Activated CD4-positive, alpha-beta T cell treated with anti-CD3 and anti-CD28 coated beads for 36 hours (primary cell): ENCODE results near the gene F10. TPM values are rescaled to one million over a fixed set of nuclear protein-coding genes. Genes with fewer than 3 reads are reported as not detected.

Experiments
- ATAC-seq: fragments of 200-7000 bp; cut with Tn5 transposase; one replicate; pipeline ENCODE4 v1.10.0; 2021; ENCODE audit warnings: mild to moderate bottlenecking, moderate library complexity
- CTCF ChIA-PET: fragments of 350-600 bp; sonication (Branson Sonifier 250); formaldehyde crosslinking; loops from one replicate; lab custom pipeline; 2021; ENCODE audit warnings: antibody characterized with exemption; lab: Charles Lee
- POLR2A ChIA-PET: fragments of 350-600 bp; sonication (Branson Sonifier 250); formaldehyde crosslinking; loops from one replicate; lab custom pipeline; 2021; ENCODE audit warnings: antibody characterized with exemption, inconsistent platforms; lab: Charles Lee
- DNase-seq: peaks from one replicate; pipeline ENCODE4 v3.0.0-alpha.2; 2020
- H3K27ac Mint-ChIP-seq: one replicate; pipeline ENCODE4 v1.8.0; 2021; ENCODE audit warnings: mixed read lengths
- H3K27me3 Mint-ChIP-seq: one replicate; pipeline ENCODE4 v1.8.0; 2021; ENCODE audit warnings: mixed read lengths
- H3K36me3 Mint-ChIP-seq: one replicate; pipeline ENCODE4 v1.8.0; 2021; ENCODE audit warnings: low read depth, mixed read lengths
- H3K4me1 Mint-ChIP-seq: one replicate; pipeline ENCODE4 v1.8.0; 2021; ENCODE audit warnings: mixed read lengths
- H3K4me3 Mint-ChIP-seq: one replicate; pipeline ENCODE4 v1.8.0; 2021; ENCODE audit warnings: mild to moderate bottlenecking, moderate library complexity, mixed read lengths
- H3K9me3 Mint-ChIP-seq: one replicate; pipeline ENCODE4 v1.8.0; 2021; ENCODE audit warnings: low read depth, mixed read lengths
- intact Hi-C, 2 experiments: fragments of 100-400 bp; cut with DNase I in 1 of 2; cut with micrococcal nuclease in 1 of 2; formaldehyde crosslinking; loops; one replicate each; pipeline versions ENCODE4 v1.14.2 to v1.15.1; 2022 to 2024; cut with DNase I, micrococcal nuclease
- total RNA-seq, 2 experiments: library from RNA; stranded (reverse); gene quantifications; one replicate each; pipeline ENCODE4 v1.2.3, GENCODE V29; 2021

F10 gene
- total RNA-seq, 2 experiments from 2014 or later: not detected

- H3K9me3 Mint-ChIP-seq: no peaks in the 10 kb centered on the region
- no peaks in the 10 kb centered on the region for H3K27me3 Mint-ChIP-seq
- no peak for DNase-seq
- no peaks in the 10 kb centered on the region for H3K36me3 Mint-ChIP-seq
- H3K4me3 Mint-ChIP-seq: no peak overlapping the region
- ChIA-PET CTCF (no interaction called here), POLR2A (no interaction called here)
- H3K27ac Mint-ChIP-seq: no peak overlapping the region
- H3K4me1 Mint-ChIP-seq: no peaks in the 10 kb centered on the region
- no peak for ATAC-seq
- intact Hi-C loops: no loop called here
These were observed 33.9 kb upstream of the F10 start for GRCh38 chr13:113088691-113089020.

DNA sequence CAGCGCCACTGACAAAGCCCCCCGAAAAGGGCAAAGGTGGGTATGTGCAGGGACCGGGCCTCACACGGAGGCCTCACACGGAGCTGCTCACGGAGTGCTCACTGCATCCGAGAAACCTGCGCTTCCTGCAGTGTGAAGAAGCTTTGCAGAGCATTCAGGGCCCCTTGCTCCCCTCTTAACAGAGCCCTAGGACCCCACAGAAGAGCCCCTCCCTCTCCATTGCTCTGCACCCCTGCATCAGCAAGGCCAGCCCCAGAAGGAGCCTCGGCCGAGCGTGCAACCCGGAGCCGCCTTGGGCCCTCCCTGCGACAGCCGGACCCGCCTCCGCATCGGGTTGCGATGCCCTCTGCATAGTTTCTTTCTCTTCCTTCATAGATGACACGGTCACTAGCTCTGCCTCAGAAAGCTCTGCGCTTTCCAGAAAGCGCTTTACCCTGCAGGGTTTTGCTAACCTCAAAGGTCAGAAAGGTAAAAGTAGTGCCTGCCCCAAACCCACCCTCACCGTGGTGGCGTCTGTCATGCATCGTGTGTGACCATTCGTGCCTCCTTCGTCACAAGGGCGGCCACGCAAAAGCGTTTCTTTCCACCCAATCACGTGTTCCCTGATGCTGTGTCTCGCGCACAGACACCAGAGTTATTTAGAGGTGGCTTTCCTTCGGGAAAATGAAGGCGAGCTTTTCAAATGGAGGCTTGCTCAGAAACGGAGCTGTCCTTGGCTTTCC lies 32.7 kb upstream of the F10 start:
- Mint-ChIP-seq H3K27ac (no peak overlapping the region), H3K36me3 (no peaks in the 10 kb centered on the region), H3K4me3 (no peak overlapping the region), H3K9me3 (no peaks in the 10 kb centered on the region), H3K27me3 (no peaks in the 10 kb centered on the region), H3K4me1 (no peaks in the 10 kb centered on the region)
- ChIA-PET POLR2A (interaction anchor here (0.6 kb wide), 1 partner anchor 14 kb away, joined by 3 read pairs; no protein-coding TSS in a partner anchor), CTCF (interaction anchor here (0.6 kb wide), 2 partner anchors 926 to 982 kb away, joined by 3 read pairs; no protein-coding TSS in a partner anchor)
- ATAC-seq (no peak), DNase-seq (no peak)
- intact Hi-C loops: no loop called here

- CTCF ChIA-PET: no interaction called here
- DNase-seq (no peak), ATAC-seq (no peak)
- POLR2A ChIA-PET: no interaction called here
- Mint-ChIP-seq H3K36me3 (no peaks in the 10 kb centered on the region), H3K27ac (no peak overlapping the region), H3K27me3 (no peaks in the 10 kb centered on the region), H3K9me3 (no peaks in the 10 kb centered on the region), H3K4me3 (no peak overlapping the region), H3K4me1 (no peaks in the 10 kb centered on the region)
- intact Hi-C loops: no loop called here
These were observed 32.2 kb upstream of the F10 start for GRCh38 chr13:113090415-113090770.

DNA sequence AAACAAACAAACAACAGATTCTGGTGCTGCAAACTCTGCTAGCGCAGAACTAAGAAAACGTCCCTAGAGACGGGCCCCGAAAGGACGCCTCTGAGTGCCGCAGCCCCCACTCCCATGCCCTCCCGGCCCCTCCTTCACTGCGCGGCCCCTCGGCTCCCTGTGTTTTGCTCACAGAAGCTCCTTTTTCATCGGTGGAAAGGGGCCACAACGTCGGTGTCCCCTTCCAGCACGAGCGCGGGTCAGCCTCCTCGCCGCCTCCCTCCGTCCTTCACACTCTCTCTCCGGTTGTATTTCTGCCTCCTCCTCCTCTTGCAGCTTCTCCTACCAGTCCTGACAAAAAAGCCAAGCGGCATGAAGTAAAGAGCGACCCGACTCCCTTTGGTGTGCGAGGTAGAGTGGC lies 31.8 kb upstream of the F10 start:
- ChIA-PET CTCF (no interaction called here), POLR2A (no interaction called here)
- Mint-ChIP-seq H3K27me3 (no peaks in the 10 kb centered on the region), H3K27ac (no peak overlapping the region), H3K4me1 (no peaks in the 10 kb centered on the region), H3K4me3 (no peak overlapping the region), H3K36me3 (no peaks in the 10 kb centered on the region), H3K9me3 (no peaks in the 10 kb centered on the region)
- ATAC-seq: no peak
- intact Hi-C loops: no loop called here
- no peak for DNase-seq

GRCh38 chr13:113091211-113091771 lies 31.3 kb upstream of the F10 start:
- intact Hi-C loops: no loop called here
- Mint-ChIP-seq H3K27me3 (no peaks in the 10 kb centered on the region), H3K4me1 (no peaks in the 10 kb centered on the region), H3K9me3 (no peaks in the 10 kb centered on the region), H3K27ac (no peak overlapping the region), H3K4me3 (no peak overlapping the region), H3K36me3 (no peaks in the 10 kb centered on the region)
- CTCF ChIA-PET: interaction anchor here (0.7 kb wide), 1 partner anchor 14 kb away, joined by 3 read pairs; no protein-coding TSS in a partner anchor
- DNase-seq (no peak), ATAC-seq (no peak)
- POLR2A ChIA-PET: no interaction called here

- H3K27me3 Mint-ChIP-seq: no peaks in the 10 kb centered on the region
- no peak for DNase-seq
- no peak for ATAC-seq
- CTCF ChIA-PET: interaction anchor here (0.7 kb wide), 1 partner anchor 13 kb away, joined by 3 read pairs; no protein-coding TSS in a partner anchor
- no peak overlapping the region for H3K27ac Mint-ChIP-seq
- intact Hi-C loops: no loop called here
- no peak overlapping the region for H3K4me3 Mint-ChIP-seq
- H3K36me3 Mint-ChIP-seq: no peaks in the 10 kb centered on the region
- H3K9me3 Mint-ChIP-seq: no peaks in the 10 kb centered on the region
- no peaks in the 10 kb centered on the region for H3K4me1 Mint-ChIP-seq
- POLR2A ChIA-PET: no interaction called here
These were observed 30.5 kb upstream of the F10 start for GRCh38 chr13:113091891-113092775.

- no peaks in the 10 kb centered on the region for H3K4me1 Mint-ChIP-seq
- H3K36me3 Mint-ChIP-seq: no peaks in the 10 kb centered on the region
- POLR2A ChIA-PET: no interaction called here
- H3K9me3 Mint-ChIP-seq: no peaks in the 10 kb centered on the region
- CTCF ChIA-PET: no interaction called here
- ATAC-seq (no peak), DNase-seq (no peak)
- H3K4me3 Mint-ChIP-seq: no peak overlapping the region
- H3K27ac Mint-ChIP-seq: no peak overlapping the region
- intact Hi-C loops: no loop called here
- H3K27me3 Mint-ChIP-seq: no peaks in the 10 kb centered on the region
These were observed 29.6 kb upstream of the F10 start for GRCh38 chr13:113092776-113093579.

DNA sequence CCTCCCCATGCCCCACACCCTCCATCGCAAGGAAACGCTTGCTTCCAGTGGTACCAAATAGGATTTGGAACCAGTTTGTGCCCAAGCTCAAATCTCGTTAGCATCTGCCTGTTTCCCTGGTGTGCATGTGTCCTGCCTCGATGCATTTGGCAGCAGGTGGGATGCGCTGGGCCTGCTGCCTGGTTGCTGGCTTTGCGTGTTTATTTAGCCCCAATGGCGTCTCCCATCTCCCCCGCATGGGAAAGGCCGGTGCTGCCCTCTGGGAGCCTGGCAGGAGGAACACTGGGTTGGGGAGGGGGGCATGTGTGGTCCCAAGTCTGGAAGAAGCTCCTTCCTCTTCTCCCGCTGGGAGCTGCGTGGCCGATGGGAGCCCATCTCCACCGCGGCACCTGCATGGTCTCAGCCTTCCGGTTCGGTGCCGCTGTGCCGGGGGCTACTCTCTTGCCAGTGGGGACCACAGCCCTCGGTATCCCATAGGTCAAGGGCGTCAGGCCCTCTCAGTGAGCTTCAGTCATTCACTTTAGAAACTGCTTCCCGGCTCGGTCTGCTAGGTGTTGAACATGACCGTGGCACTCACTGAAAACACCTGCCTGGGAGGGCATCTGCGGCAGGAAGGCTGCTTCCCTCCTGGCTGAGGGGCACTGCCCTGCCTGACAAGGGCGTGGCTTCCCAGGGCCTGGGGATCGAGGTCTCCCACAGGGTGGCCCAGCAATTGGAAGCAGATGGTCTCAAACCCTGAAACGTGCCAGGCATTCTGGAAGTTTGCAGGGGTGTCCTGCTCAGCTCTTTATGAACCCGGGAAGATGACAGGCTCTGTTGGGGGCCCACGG lies 28.8 kb upstream of the F10 start:
- CTCF ChIA-PET: no interaction called here
- H3K36me3 Mint-ChIP-seq: no peaks in the 10 kb centered on the region
- no peak for DNase-seq
- POLR2A ChIA-PET: no interaction called here
- intact Hi-C loops: no loop called here
- no peaks in the 10 kb centered on the region for H3K9me3 Mint-ChIP-seq
- no peak overlapping the region for H3K27ac Mint-ChIP-seq
- H3K27me3 Mint-ChIP-seq: no peaks in the 10 kb centered on the region
- no peak for ATAC-seq
- H3K4me1 Mint-ChIP-seq: no peaks in the 10 kb centered on the region
- no peak overlapping the region for H3K4me3 Mint-ChIP-seq

DNA sequence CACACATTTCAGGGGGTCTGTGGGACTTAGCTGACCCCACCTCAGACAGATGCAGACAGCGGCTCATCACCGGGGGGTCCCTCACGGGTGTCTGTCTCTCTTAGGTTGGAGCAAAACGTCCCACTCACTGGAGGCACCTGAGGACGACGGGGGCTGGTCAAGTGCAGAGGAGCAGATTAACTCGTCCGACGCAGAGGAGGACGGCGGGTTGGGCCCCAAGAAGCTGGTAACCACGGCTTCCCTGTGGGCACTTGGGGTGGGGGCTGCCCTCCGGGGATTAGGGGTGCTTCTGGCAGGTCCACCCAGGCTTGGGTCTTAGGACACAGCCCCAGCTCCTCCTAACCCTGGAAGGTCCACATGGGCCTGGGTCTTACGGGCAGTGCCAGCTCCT lies 28.2 kb upstream of the F10 start:
- Mint-ChIP-seq H3K36me3 (no peaks in the 10 kb centered on the region), H3K27ac (no peak overlapping the region), H3K4me1 (no peaks in the 10 kb centered on the region), H3K27me3 (no peaks in the 10 kb centered on the region), H3K9me3 (no peaks in the 10 kb centered on the region), H3K4me3 (no peak overlapping the region)
- ChIA-PET CTCF (no interaction called here), POLR2A (no interaction called here)
- DNase-seq (no peak), ATAC-seq (no peak)
- intact Hi-C loops: no loop called here

GRCh38 chr13:113095146-113096051 lies 27.2 kb upstream of the F10 start:
- no peaks in the 10 kb centered on the region for H3K9me3 Mint-ChIP-seq
- no peaks in the 10 kb centered on the region for H3K36me3 Mint-ChIP-seq
- DNase-seq (no peak), ATAC-seq (no peak)
- no peaks in the 10 kb centered on the region for H3K4me1 Mint-ChIP-seq
- H3K27ac Mint-ChIP-seq: no peak overlapping the region
- H3K4me3 Mint-ChIP-seq: no peak overlapping the region
- ChIA-PET CTCF (no interaction called here), POLR2A (no interaction called here)
- no peaks in the 10 kb centered on the region for H3K27me3 Mint-ChIP-seq
- intact Hi-C loops: no loop called here
